HepG2 (cell line): Measurements from ENCODE around the gene SUSD6. TPM values are rescaled to one million over a fixed set of nuclear protein-coding genes. Genes with fewer than 3 reads are reported as not detected.

Experiments used
- ARID2 ChIP-seq: sonication (generic); formaldehyde crosslinking; IDR thresholded peaks from 2 replicates; pipeline ENCODE4 v1.8.1; 2022; ENCODE audit warnings: mild to moderate bottlenecking, missing genetic modification reagents, borderline replicate concordance
- ATF7-NPFF ChIP-seq: sonication (generic); formaldehyde crosslinking; IDR thresholded peaks from 2 replicates; pipeline ENCODE4 v1.8.1; 2023; ENCODE audit warnings: mild to moderate bottlenecking, low read depth, missing genetic modification reagents, moderate library complexity
- BHLHE40 ChIP-seq: IDR thresholded peaks from 2 replicates; pipeline ENCODE4 v1.6.1; 2011; ENCODE audit warnings: low read length, improper control_type of control experiment
- CAMTA2 ChIP-seq: sonication (generic); formaldehyde crosslinking; IDR thresholded peaks from 2 replicates; pipeline ENCODE4 v1.4.0; 2020; ENCODE audit warnings: mild to moderate bottlenecking, missing genetic modification reagents, borderline replicate concordance
- ELF1 ChIP-seq: sonication (generic); formaldehyde crosslinking; IDR thresholded peaks from 2 replicates; pipeline ENCODE4 v1.4.0; 2020; ENCODE audit warnings: missing genetic modification reagents
- ELF3 ChIP-seq: IDR thresholded peaks from 2 replicates; pipeline ENCODE4 v1.6.1; 2016; ENCODE audit warnings: missing genetic modification reagents, missing compliant biosample characterization
- FOXP1 ChIP-seq, 2 experiments: fragments of 450-650 bp in 1 of 2; IDR thresholded peaks; 2 replicates each; pipeline ENCODE4 v1.6.1; 2017 to 2018; ENCODE audit warnings: antibody characterized with exemption in 1 of 2
- HDAC2 ChIP-seq: sonication (generic); formaldehyde crosslinking; IDR thresholded peaks from 2 replicates; pipeline ENCODE4 v1.4.0; 2020; ENCODE audit warnings: missing genetic modification reagents
- HES4 ChIP-seq: sonication (generic); formaldehyde crosslinking; IDR thresholded peaks from 2 replicates; pipeline ENCODE4 v1.9.0; 2021; ENCODE audit warnings: mild to moderate bottlenecking, missing genetic modification reagents, borderline replicate concordance
- HNF4G ChIP-seq, 2 experiments: sonication (generic) in 1 of 2; formaldehyde crosslinking in 1 of 2; IDR thresholded peaks; 2 replicates each; pipeline versions ENCODE4 v1.4.0 to v1.6.1; 2011 to 2020; ENCODE audit warnings: borderline replicate concordance in 2 of 2, low read depth in 2 of 2, mild to moderate bottlenecking in 2 of 2, low read length in 1 of 2, missing genetic modification reagents in 1 of 2, moderate library complexity in 1 of 2
- IKZF1 ChIP-seq: fragments of 450-650 bp; IDR thresholded peaks from 2 replicates; pipeline ENCODE4 v1.7.1; 2016
- NCOA2 ChIP-seq: sonication (generic); formaldehyde crosslinking; IDR thresholded peaks from 2 replicates; pipeline ENCODE4 v1.8.0; 2022; ENCODE audit warnings: inconsistent platforms
- NFIC ChIP-seq: IDR thresholded peaks from 2 replicates; pipeline ENCODE4 v1.6.1; 2012; ENCODE audit warnings: mild to moderate bottlenecking, low read length, inconsistent platforms
- NR2F1 ChIP-seq, 2 experiments: fragments of 450-650 bp in 1 of 2; formaldehyde crosslinking in 1 of 2; IDR thresholded peaks; 2 replicates each; pipeline versions ENCODE4 v1.5.0 to v1.6.1; 2016 to 2020; ENCODE audit warnings: mild to moderate bottlenecking in 1 of 2, missing compliant biosample characterization in 1 of 2, missing genetic modification reagents in 1 of 2, moderate library complexity in 1 of 2
- NRL ChIP-seq: sonication (generic); formaldehyde crosslinking; IDR thresholded peaks from 2 replicates; pipeline ENCODE4 v1.5.0; 2020; ENCODE audit warnings: missing genetic modification reagents, mild to moderate bottlenecking, moderate library complexity, borderline replicate concordance
- RFX1 ChIP-seq: fragments of 450-650 bp; IDR thresholded peaks from 2 replicates; pipeline ENCODE4 v1.6.1; 2017
- SAP130 ChIP-seq: IDR thresholded peaks from 2 replicates; pipeline ENCODE4 v1.6.1; 2016; ENCODE audit warnings: low read depth
- TOPORS ChIP-seq: sonication (generic); formaldehyde crosslinking; IDR thresholded peaks from 2 replicates; pipeline ENCODE4 v1.8.0; 2023; ENCODE audit warnings: mild to moderate bottlenecking, missing genetic modification reagents
- ZBTB44 ChIP-seq: sonication (generic); formaldehyde crosslinking; IDR thresholded peaks from 2 replicates; pipeline ENCODE4 v1.4.0; 2020; ENCODE audit warnings: missing genetic modification reagents
- ZBTB46 ChIP-seq: sonication (generic); formaldehyde crosslinking; IDR thresholded peaks from 2 replicates; pipeline ENCODE4 v1.4.0; 2020; ENCODE audit warnings: mild to moderate bottlenecking, missing genetic modification reagents, borderline replicate concordance
- ZMYM2 ChIP-seq: sonication (generic); formaldehyde crosslinking; IDR thresholded peaks from 2 replicates; pipeline ENCODE4 v1.8.0; 2022; ENCODE audit warnings: mild to moderate bottlenecking, missing genetic modification reagents
- ZNF124 ChIP-seq: sonication (generic); formaldehyde crosslinking; IDR thresholded peaks from 2 replicates; pipeline ENCODE4 v1.4.0; 2020; ENCODE audit warnings: missing genetic modification reagents
- ZNF3 ChIP-seq: IDR thresholded peaks from 2 replicates; pipeline ENCODE4 v1.7.0; 2017; ENCODE audit warnings: inconsistent platforms
- ZNF451 ChIP-seq: sonication (generic); formaldehyde crosslinking; IDR thresholded peaks from 2 replicates; pipeline ENCODE4 v1.5.0; 2020; ENCODE audit warnings: mild to moderate bottlenecking, missing genetic modification reagents
- ZNF510 ChIP-seq: sonication (generic); formaldehyde crosslinking; IDR thresholded peaks from 2 replicates; pipeline ENCODE4 v1.4.0; 2020; ENCODE audit warnings: low read depth, mild to moderate bottlenecking, missing genetic modification reagents
- ZNF7 ChIP-seq: IDR thresholded peaks from 2 replicates; pipeline ENCODE4 v1.6.1; 2016; ENCODE audit warnings: missing biosample characterization, missing genetic modification reagents
- ZNF720 ChIP-seq: sonication (generic); formaldehyde crosslinking; IDR thresholded peaks from 2 replicates; pipeline ENCODE4 v1.4.0; 2020; ENCODE audit warnings: missing genetic modification reagents
- polyA plus RNA-seq, 8 experiments: library from polyadenylated mRNA; depleted of rRNA in 3 of 8; stranded (reverse) in 7 of 8; unstranded in 1 of 8; fragments of >200 nt; fragmentation: Illumina TruSeq in 4 of 8; extraction: Trizol in 4 of 8; gene quantifications; 2 replicates each; pipeline versions ENCODE4 v1.2.1 to v1.2.3, GENCODE V29; 2011 to 2016; ENCODE audit warnings: low read depth in 4 of 8, missing spikeins in 1 of 8, mixed read lengths in 1 of 8; ENCODE audit not compliant: insufficient read depth in 1 of 8
- total RNA-seq, 5 experiments: library from RNA; depleted of rRNA; stranded (reverse); fragments of >200 nt; fragmentation: Illumina TruSeq; extraction: Trizol; gene quantifications; 2 replicates each; pipeline ENCODE4 v1.2.3, GENCODE V29; 2016; ENCODE audit warnings: low read depth in 1 of 5

Gene SUSD6
- total and polyA plus RNA-seq, 2 of the 13 experiments (the other 11 are each of a cell fraction or from before 2014, with no cell fraction given), result 7.2 to 7.4 TPM

GRCh38 chr14:69713993-69714679, 102.7 kb downstream of the SUSD6 start (continued):
- TF ChIP-seq FOXP1 (IDR thresholded peaks at IDR 0.05) (no peak), FOXP1 (CRISPR knock-in tag; IDR thresholded peaks at IDR 0.05) (peak; percentile 44; the same call in 1 of the 2 replicates), HDAC2 (CRISPR knock-in tag) (peak; percentile 70; the same call in 1 of the 2 replicates), ZNF124 (no peak), TOPORS (CRISPR knock-in tag) (no peak), ELF1 (CRISPR knock-in tag) (peak; percentile 26; the same call in 1 of the 2 replicates), NR2F1 (CRISPR knock-in tag; IDR thresholded peaks at IDR 0.05) (no peak), ELF3 (CRISPR knock-in tag) (peak; percentile 69), HNF4G (IDR thresholded peaks at IDR 0.05; ENCODE audit: borderline replicate concordance, low read depth, low read length) (no peak), HNF4G (CRISPR knock-in tag; IDR thresholded peaks at IDR 0.05; ENCODE audit: borderline replicate concordance, low read depth) (peak; percentile 21; the same call in 1 of the 2 replicates), ZNF510 (CRISPR knock-in tag) (no peak), ZNF720 (CRISPR knock-in tag) (no peak), ZNF3 (no peak), ZMYM2 (CRISPR knock-in tag) (no peak), NFIC (no peak), ZNF7 (CRISPR knock-in tag) (0 out of 2 replicates have a peak, but pooled peaks have one; percentile 16), HES4 (CRISPR knock-in tag) (no peak), BHLHE40 (no peak), ZNF451 (CRISPR knock-in tag) (no peak), ZBTB44 (CRISPR knock-in tag) (no peak), ARID2 (CRISPR knock-in tag) (no peak), RFX1 (no peak), SAP130 (peak; percentile 38; the same call in 1 of the 2 replicates), ATF7-NPFF (CRISPR knock-in tag) (no peak), NCOA2 (CRISPR knock-in tag) (0 out of 2 replicates have a peak, but pooled peaks have one; percentile 22), NRL (no peak), ZBTB46 (CRISPR knock-in tag) (no peak), IKZF1 (no peak), CAMTA2 (CRISPR knock-in tag) (no peak)
